Fibroblast of pulmonary artery (primary cell): ENCODE measurements around the gene LHFPL3.
A peak's percentile ranks its signal among the peaks of the same experiment; 100 is the strongest.

ENCODE experiments used
- DNase-seq: peaks from one replicate; pipeline ENCODE4 v3.0.0-alpha.2; 2010; ENCODE audit warnings: low read depth
- H3K4me3 ChIP-seq: replicated peaks from 2 replicates; pipeline ENCODE4 v1.5.1; 2011; ENCODE audit warnings: low read depth, mild to moderate bottlenecking, control low read depth, low read length, moderate library complexity
- CTCF ChIP-seq: IDR thresholded peaks from 2 replicates; pipeline ENCODE4 v1.5.1; 2011; ENCODE audit warnings: mild to moderate bottlenecking, control low read depth, low read length, inconsistent platforms; ENCODE audit errors: missing control alignments

LHFPL3 gene

GRCh38 chr7:104804696-104805095 is 476.3 kb downstream of the LHFPL3 start:
- peak; percentile 24 for DNase-seq
- no peak overlapping the region for H3K4me3 ChIP-seq
- no peak for TF ChIP-seq CTCF

GRCh38 chr7:104805449-104806317 is 477.3 kb downstream of the LHFPL3 start:
- no peak overlapping the region for H3K4me3 ChIP-seq
- DNase-seq: no peak
- TF ChIP-seq CTCF: no peak

GRCh38 chr7:104807671-104808070 is 479.3 kb downstream of the LHFPL3 start:
- no peak overlapping the region for H3K4me3 ChIP-seq
- TF ChIP-seq CTCF: no peak
- no peak for DNase-seq

- TF ChIP-seq CTCF: no peak
- no peak for DNase-seq
- H3K4me3 ChIP-seq: no peak overlapping the region
These were observed 481.5 kb downstream of the LHFPL3 start for GRCh38 chr7:104809906-104810305.

GRCh38 chr7:104814126-104814525 is 485.7 kb downstream of the LHFPL3 start:
- no peak overlapping the region for H3K4me3 ChIP-seq
- no peak for DNase-seq
- TF ChIP-seq CTCF: no peak

- DNase-seq: no peak
- H3K4me3 ChIP-seq: no peak overlapping the region
- TF ChIP-seq CTCF: no peak
These were observed 486.4 kb downstream of the LHFPL3 start for GRCh38 chr7:104814671-104815400.
